SJSA1 (cell line): Measurements from ENCODE around the gene C19orf81. TPM values are rescaled to one million over a fixed set of nuclear protein-coding genes. Genes with fewer than 3 reads are reported as not detected.

Source experiments
- DNase-seq, 2 experiments: peaks; one replicate each; pipeline ENCODE4 v3.0.0-alpha.2; 2015 to 2020; ENCODE audit warnings: low spot score in 2 of 2, low read depth in 1 of 2
- H3K27ac ChIP-seq: fragments of 250-450 bp; sonication (Bioruptor Pico); 2 replicates; pipeline ENCODE4 v1.5.1; 2020; ENCODE audit warnings: mild to moderate bottlenecking, moderate library complexity
- H3K27me3 ChIP-seq: fragments of 250-450 bp; sonication (Bioruptor Pico); replicated peaks from 2 replicates; pipeline ENCODE4 v1.5.1; 2020; ENCODE audit warnings: mild to moderate bottlenecking, moderate library complexity
- H3K36me3 ChIP-seq: fragments of 250-450 bp; sonication (Bioruptor Pico); 2 replicates; pipeline ENCODE4 v1.5.1; 2020; ENCODE audit warnings: mild to moderate bottlenecking
- H3K4me1 ChIP-seq: fragments of 250-450 bp; sonication (Bioruptor Pico); replicated peaks from 2 replicates; pipeline ENCODE4 v1.6.1; 2021; ENCODE audit warnings: mild to moderate bottlenecking
- H3K4me3 ChIP-seq: fragments of 250-450 bp; sonication (Bioruptor Pico); 2 replicates; pipeline ENCODE4 v1.5.1; 2020; ENCODE audit warnings: mild to moderate bottlenecking
- H3K9me3 ChIP-seq: fragments of 250-450 bp; sonication (Bioruptor Pico); replicated peaks from 2 replicates; pipeline ENCODE4 v1.5.1; 2020; ENCODE audit warnings: mild to moderate bottlenecking
- total RNA-seq: library from RNA; depleted of rRNA; stranded (reverse); fragments of >200 nt; shearing (Covaris generic); gene quantifications from 2 replicates; pipeline ENCODE4 v1.2.3, GENCODE V29; 2014

C19orf81 gene
- total RNA-seq, 1 experiment from 2014 or later: not detected

GRCh38 chr19:50668879-50669278, 19.6 kb downstream of the C19orf81 start:
- Histone ChIP-seq H3K9me3 (no peaks in the 10 kb centered on the region; the same call in 1 of the 2 replicates), H3K4me1 (no peaks in the 10 kb centered on the region), H3K4me3 (no peak overlapping the region), H3K27ac (no peak overlapping the region), H3K27me3 (peaks cover 46% of the 10 kb centered on the region), H3K36me3 (no peaks in the 10 kb centered on the region)
- DNase-seq: no peak

DNA sequence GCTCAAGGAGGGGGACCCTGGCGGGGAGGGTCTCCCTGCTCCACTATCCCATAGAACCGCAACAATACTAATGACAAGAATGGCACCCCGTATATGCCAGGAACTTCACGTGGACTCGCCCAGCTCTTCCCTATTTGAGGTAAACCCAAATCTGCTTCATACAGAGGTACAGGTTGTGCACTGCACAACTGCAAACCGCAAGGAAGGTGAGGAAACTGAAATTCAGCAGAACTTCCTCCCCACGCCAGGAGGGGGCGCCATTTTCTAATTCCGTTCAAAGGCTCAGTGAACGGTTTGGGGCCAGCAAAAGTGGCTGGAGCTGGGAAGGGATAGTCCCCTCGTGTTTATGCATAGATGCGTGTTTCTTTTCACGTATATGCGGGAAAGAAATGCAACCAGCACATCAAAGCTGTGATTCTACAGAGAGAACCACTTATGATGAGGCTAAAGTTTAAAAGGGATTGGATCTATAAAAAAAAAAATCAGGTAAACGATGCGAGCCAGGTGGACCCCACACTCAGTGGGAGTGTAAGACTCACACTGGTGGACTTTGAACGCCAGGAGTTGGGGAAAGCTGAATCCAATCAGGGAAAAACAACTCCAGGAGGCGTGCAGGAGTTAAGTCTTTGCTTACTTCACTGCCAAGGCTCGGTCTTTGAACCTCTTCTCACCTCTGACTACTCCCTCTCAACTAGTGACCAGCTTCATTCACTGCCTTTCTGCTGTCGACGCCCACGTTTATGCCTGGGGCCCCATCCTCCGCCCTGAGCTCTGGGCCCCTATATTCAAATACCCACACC, 20.3 kb downstream of the C19orf81 start:
- Histone ChIP-seq H3K27me3 (peaks cover 46% of the 10 kb centered on the region), H3K27ac (no peak overlapping the region), H3K36me3 (no peaks in the 10 kb centered on the region), H3K9me3 (no peaks in the 10 kb centered on the region; the same call in 1 of the 2 replicates), H3K4me3 (no peak overlapping the region), H3K4me1 (no peaks in the 10 kb centered on the region)
- DNase-seq: no peak

- no peaks in the 10 kb centered on the region for H3K4me1 ChIP-seq
- DNase-seq: no peak
- peaks cover 43% of the 10 kb centered on the region for H3K27me3 ChIP-seq
- no peak overlapping the region for H3K27ac ChIP-seq
- no peaks in the 10 kb centered on the region for H3K36me3 ChIP-seq
- H3K9me3 ChIP-seq: no peaks in the 10 kb centered on the region; the same call in 1 of the 2 replicates
- H3K4me3 ChIP-seq: no peak overlapping the region
Measured at GRCh38 chr19:50670102-50670380, 20.8 kb downstream of the C19orf81 start.

GRCh38 chr19:50673118-50673517, 23.9 kb downstream of the C19orf81 start:
- H3K9me3 ChIP-seq: no peaks in the 10 kb centered on the region; the same call in 1 of the 2 replicates
- peaks cover 25% of the 10 kb centered on the region for H3K27me3 ChIP-seq

DNA sequence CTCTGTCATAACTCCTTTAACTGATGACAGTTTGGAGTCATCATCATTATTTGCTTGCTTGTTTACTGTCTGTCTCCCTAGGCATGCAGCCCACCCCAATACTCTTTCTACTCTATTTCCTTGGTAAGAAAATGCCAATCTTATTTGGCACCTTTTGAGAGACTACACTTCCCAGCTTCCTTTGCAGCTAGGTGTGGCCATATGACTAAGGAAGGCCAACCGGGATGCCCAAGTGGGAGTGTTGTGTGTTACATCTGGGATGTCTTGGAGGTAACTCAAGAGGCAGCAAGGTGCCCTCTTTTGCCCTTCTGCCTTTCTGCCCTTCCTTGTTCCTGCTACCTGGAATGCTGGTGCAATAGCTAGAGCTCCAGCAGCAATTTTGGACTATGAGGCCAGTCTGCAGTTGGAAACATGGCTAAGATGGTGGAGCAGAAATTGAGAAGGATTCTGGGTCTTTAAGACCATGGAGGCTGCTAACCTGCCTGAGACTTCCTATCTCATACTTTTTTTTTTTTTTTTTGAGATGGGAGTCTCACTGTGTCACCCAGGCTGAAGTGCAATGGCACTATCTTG, 27.5 kb downstream of the C19orf81 start:
- 0 out of 2 replicates have a peak, but pooled peaks cover 3% of the 10 kb centered on the region for H3K9me3 ChIP-seq
- H3K27ac ChIP-seq: no peak overlapping the region
- no peak for DNase-seq
- no peaks in the 10 kb centered on the region for H3K4me1 ChIP-seq
- no peaks in the 10 kb centered on the region for H3K36me3 ChIP-seq
- no peak overlapping the region for H3K4me3 ChIP-seq
- H3K27me3 ChIP-seq: peaks cover 8% of the 10 kb centered on the region

More at GRCh38 chr19:50673118-50673517, 23.9 kb downstream of the C19orf81 start:
- DNase-seq: no peak
- H3K27ac ChIP-seq: no peak overlapping the region
- no peak overlapping the region for H3K4me3 ChIP-seq
- H3K4me1 ChIP-seq: no peaks in the 10 kb centered on the region
- H3K36me3 ChIP-seq: no peaks in the 10 kb centered on the region

- Histone ChIP-seq H3K27ac (no peak overlapping the region), H3K4me3 (no peak overlapping the region), H3K4me1 (no peaks in the 10 kb centered on the region), H3K27me3 (peaks cover 8% of the 10 kb centered on the region; the same call in 1 of the 2 replicates), H3K9me3 (0 out of 2 replicates have a peak, but pooled peaks cover 3% of the 10 kb centered on the region), H3K36me3 (no peaks in the 10 kb centered on the region)
- no peak for DNase-seq
Measured at GRCh38 chr19:50677636-50678035, 28.4 kb downstream of the C19orf81 start.

DNA sequence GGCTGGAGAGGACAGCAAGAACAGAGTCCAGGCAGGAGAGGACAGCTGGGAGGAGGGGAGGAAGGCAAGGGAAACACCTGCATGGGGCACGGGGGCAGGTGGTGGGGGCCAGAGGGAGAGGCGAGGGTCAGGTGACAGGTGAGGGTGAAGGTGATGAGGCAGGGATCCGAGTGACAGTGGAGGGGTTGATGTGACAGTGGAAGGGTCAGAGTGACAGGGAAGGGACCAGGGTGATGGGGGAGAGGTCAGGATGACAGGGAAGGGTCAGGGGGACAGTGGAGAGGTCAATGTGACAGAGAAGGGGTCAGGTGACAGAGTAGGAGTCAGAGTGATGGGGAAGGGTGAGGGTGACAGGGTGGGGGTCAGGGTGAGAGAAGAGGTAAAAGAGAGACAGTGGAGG, 29.1 kb downstream of the C19orf81 start:
- H3K9me3 ChIP-seq: 0 out of 2 replicates have a peak, but pooled peaks cover 3% of the 10 kb centered on the region
- H3K27me3 ChIP-seq: peaks cover 3% of the 10 kb centered on the region; the same call in 1 of the 2 replicates
- H3K4me1 ChIP-seq: no peaks in the 10 kb centered on the region
- no peak for DNase-seq
- H3K4me3 ChIP-seq: no peak overlapping the region
- H3K36me3 ChIP-seq: no peaks in the 10 kb centered on the region
- H3K27ac ChIP-seq: no peak overlapping the region

DNA sequence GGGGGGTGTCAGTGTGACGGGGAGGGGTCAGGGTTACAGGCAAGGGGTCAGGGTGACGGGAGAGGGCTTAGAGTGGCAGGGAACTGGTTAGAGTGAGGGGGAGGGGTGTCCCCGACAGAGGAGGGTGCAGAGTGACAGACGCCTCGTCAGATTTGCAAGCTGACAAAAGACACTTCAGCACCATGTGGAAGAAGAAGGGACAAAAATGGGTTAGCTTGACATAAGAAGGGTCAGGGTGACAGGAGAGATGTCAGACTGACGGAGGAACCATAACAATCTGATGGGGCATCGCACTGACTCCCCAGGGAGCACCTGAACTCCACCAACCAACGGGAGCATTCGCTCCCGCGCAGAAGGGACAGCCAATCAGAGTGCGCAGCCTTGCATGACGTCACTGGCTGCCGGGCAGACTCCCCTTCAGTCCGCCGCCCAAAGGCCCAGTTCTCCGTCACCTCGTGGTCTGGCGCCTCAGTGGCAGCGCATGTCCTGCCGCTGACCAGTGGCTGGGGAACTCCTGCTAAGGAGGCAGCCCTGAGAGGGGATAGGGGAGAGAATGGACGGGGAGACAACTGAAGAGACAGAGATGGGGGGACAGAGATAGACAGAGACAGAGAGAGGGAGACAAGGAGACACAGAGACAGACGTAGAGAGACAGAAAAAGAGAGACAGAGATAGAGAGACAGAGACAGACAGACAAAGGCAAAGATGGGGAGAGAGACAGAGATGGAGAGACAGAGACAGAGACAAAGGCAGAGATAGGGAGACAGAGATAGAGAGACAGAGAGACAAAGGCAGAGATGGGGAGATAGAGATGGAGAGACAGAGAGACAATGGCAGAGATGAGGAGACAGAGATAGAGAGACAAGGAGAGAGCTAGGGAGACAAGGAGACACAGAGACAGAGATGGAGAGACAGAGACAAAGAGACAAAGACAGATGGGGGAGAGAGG, 30.2 kb downstream of the C19orf81 start:
- Histone ChIP-seq H3K27ac (no peak overlapping the region), H3K4me3 (no peak overlapping the region), H3K9me3 (0 out of 2 replicates have a peak, but pooled peaks cover 3% of the 10 kb centered on the region), H3K4me1 (no peaks in the 10 kb centered on the region), H3K27me3 (peaks cover 3% of the 10 kb centered on the region; the same call in 1 of the 2 replicates), H3K36me3 (no peaks in the 10 kb centered on the region)
- peak; percentile 55 to 72 for DNase-seq

GRCh38 chr19:50686310-50687032, 37.2 kb downstream of the C19orf81 start:
- no peaks in the 10 kb centered on the region for H3K4me1 ChIP-seq
- no peak overlapping the region for H3K27ac ChIP-seq
- no peaks in the 10 kb centered on the region for H3K9me3 ChIP-seq
- H3K4me3 ChIP-seq: no peak overlapping the region
- DNase-seq: no peak
- H3K27me3 ChIP-seq: no peaks in the 10 kb centered on the region; the same call in 1 of the 2 replicates
- H3K36me3 ChIP-seq: no peaks in the 10 kb centered on the region

DNA sequence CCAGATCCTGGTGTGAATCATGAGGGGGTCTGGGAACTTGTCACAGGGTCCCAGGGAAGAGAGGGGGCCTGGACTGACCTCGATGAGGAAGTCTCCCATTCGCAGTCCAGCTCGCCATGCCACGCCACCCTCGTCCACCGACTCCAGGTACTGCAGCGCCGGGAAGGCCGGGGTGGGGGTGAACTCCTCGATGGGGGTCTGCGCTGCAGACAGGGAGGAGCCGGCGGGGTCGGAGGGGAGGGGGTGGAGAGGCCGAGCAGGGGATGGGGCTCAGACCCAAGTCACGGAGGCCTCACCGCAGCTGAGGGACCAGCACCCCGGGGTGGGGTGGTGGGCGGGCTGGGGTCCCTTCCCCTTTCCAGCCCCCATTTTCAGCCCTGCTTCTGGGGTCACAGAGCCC, 39.5 kb downstream of the C19orf81 start:
- H3K4me1 ChIP-seq: no peaks in the 10 kb centered on the region

DNA sequence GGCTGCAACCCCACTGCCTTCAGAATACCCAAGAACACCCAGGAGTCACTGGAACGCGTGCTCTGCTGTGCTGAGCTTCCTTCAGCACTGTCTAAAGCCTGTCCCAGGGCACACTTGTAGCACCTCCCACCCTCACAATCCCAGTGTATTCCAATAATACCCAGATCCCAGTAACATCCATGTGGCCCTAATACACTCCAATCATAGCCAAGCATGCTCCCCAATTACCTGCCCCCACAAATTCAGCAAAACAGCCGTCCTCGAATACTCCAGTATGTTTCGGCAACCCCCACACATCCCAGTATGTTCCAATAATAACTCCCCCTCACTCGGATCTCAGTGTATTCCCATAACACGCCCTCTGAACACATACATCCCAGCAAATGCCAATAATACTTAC, 41.2 kb downstream of the C19orf81 start:
- Histone ChIP-seq H3K36me3 (no peaks in the 10 kb centered on the region), H3K4me3 (no peak overlapping the region), H3K27ac (no peak overlapping the region), H3K4me1 (no peaks in the 10 kb centered on the region), H3K27me3 (peaks cover 9% of the 10 kb centered on the region), H3K9me3 (no peaks in the 10 kb centered on the region)
- no peak for DNase-seq

More for the DNA sequence above, 39.5 kb downstream of the C19orf81 start:
- Histone ChIP-seq H3K36me3 (no peaks in the 10 kb centered on the region), H3K9me3 (no peaks in the 10 kb centered on the region), H3K4me3 (no peak overlapping the region), H3K27me3 (peaks cover 4% of the 10 kb centered on the region; the same call in 1 of the 2 replicates), H3K27ac (no peak overlapping the region)
- no peak for DNase-seq

- H3K4me3 ChIP-seq: no peak overlapping the region
- H3K4me1 ChIP-seq: no peaks in the 10 kb centered on the region
- H3K36me3 ChIP-seq: no peaks in the 10 kb centered on the region
- no peak for DNase-seq
- no peaks in the 10 kb centered on the region for H3K9me3 ChIP-seq
- peaks cover 15% of the 10 kb centered on the region for H3K27me3 ChIP-seq
- no peak overlapping the region for H3K27ac ChIP-seq
Measured at GRCh38 chr19:50693064-50693975, 44.1 kb downstream of the C19orf81 start.
